ENCODE results near the gene TOR1B. TPM values are rescaled to one million over a fixed set of nuclear protein-coding genes. Genes with fewer than 3 reads are reported as not detected.
"Not testable (repeated sequence)": the region's sequence is repeated elsewhere in the genome, so short reads cannot be mapped to it uniquely, and the experiment has no call there.

Gene TOR1B
- total RNA-seq, 4 donors from 2014 or later: 4.1 to 33.9 (median 13.2) TPM

DNA sequence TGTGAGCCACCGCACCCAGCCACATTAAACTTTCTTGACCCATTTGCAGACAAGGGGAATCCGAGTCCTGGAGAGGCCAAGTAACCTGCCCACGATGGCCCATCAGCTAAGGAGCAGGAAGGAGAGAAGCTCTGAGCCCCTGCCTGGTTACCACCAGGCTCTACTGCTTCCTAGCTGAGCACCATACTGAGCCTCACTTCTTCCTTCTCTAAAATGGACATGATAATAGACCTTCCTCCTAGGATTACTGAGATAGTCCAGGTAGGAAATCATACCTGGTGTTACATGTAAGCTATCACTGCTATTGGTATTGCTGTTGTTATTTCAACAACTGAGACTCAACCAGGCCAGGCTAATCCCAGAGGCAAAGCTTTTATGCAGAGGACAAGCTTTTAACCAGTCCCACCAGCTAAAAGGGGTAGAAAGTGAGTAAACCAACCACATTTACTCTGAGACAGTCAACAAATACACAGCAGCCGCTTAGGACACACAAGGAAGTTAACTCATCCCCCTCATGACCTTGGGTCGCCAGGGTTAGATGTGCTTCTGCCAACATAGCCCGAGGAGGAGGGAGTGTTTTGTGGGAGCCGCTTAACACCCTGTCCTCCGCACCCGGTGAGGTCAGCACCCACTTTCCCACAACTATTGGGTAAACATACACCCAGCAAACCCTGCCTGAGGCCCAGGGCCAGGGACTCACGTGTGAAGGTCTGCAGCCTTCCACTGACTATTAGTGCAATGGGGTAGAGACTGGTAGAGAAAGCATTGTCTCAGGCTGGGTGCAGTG is 29.5 kb upstream of the TOR1B start:
- H3K36me3 ChIP-seq: no peaks in the 10 kb centered on the region
- H3K9me3 ChIP-seq: no peaks in the 10 kb centered on the region
- H3K27me3 ChIP-seq: no peaks in the 10 kb centered on the region
- TF ChIP-seq, protein P1, sequence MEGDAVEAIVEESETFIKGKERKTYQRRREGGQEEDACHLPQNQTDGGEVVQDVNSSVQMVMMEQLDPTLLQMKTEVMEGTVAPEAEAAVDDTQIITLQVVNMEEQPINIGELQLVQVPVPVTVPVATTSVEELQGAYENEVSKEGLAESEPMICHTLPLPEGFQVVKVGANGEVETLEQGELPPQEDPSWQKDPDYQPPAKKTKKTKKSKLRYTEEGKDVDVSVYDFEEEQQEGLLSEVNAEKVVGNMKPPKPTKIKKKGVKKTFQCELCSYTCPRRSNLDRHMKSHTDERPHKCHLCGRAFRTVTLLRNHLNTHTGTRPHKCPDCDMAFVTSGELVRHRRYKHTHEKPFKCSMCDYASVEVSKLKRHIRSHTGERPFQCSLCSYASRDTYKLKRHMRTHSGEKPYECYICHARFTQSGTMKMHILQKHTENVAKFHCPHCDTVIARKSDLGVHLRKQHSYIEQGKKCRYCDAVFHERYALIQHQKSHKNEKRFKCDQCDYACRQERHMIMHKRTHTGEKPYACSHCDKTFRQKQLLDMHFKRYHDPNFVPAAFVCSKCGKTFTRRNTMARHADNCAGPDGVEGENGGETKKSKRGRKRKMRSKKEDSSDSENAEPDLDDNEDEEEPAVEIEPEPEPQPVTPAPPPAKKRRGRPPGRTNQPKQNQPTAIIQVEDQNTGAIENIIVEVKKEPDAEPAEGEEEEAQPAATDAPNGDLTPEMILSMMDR (IDR thresholded peaks at IDR 0.05): no peak
- TF ChIP-seq POLR2A (IDR thresholded peaks at IDR 0.05): no peak
- no peak overlapping the region for H3K27ac ChIP-seq
- H3K4me3 ChIP-seq: no peak overlapping the region
- intact Hi-C loops (cut with DNase I; ENCODE audit: low total_unique reads): no loop called here
- no peak for DNase-seq
- peaks cover 0 to 9% of the 10 kb centered on the region in 2 donors for H3K4me1 ChIP-seq

- peaks cover 0 to 9% of the 10 kb centered on the region in 2 donors for H3K4me1 ChIP-seq
- H3K9me3 ChIP-seq: no peaks in the 10 kb centered on the region
- TF ChIP-seq, protein P1 (IDR thresholded peaks at IDR 0.05): no peak
- no peak for TF ChIP-seq POLR2A (IDR thresholded peaks at IDR 0.05)
- DNase-seq: no peak
- H3K4me3 ChIP-seq: no peak overlapping the region
- intact Hi-C loops (cut with DNase I; ENCODE audit: low total_unique reads): no loop called here
- no peak overlapping the region for H3K27ac ChIP-seq
- H3K27me3 ChIP-seq: no peaks in the 10 kb centered on the region
- no peaks in the 10 kb centered on the region for H3K36me3 ChIP-seq
Observed at GRCh38 chr9:129774791-129775447, 28.1 kb upstream of the TOR1B start.

DNA sequence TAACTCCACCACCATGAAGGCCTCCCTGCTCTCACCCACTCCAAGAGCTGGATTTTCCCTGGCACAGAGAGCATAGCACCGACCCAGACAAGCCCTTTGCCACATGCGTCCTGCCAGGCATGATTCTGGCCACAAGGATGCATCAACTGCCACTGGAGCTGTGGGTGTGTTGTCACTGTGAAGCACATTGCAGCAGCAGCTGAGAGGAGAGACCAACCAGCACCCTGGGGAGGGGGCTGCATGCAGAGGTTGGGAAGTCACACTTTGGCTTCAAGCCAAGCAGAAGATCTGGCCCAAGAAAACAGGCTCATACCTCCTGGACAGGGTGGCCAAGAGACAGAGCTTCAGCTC is 27.6 kb upstream of the TOR1B start:
- Histone ChIP-seq H3K27ac (no peak overlapping the region), H3K9me3 (no peaks in the 10 kb centered on the region), H3K4me3 (no peak overlapping the region), H3K4me1 (peaks cover 0 to 9% of the 10 kb centered on the region in 2 donors), H3K27me3 (no peaks in the 10 kb centered on the region), H3K36me3 (no peaks in the 10 kb centered on the region)
- no peak for TF ChIP-seq POLR2A (IDR thresholded peaks at IDR 0.05)
- TF ChIP-seq, protein P1 (IDR thresholded peaks at IDR 0.05): no peak
- intact Hi-C loops (cut with DNase I; ENCODE audit: low total_unique reads): no loop called here
- DNase-seq: no peak

GRCh38 chr9:129776096-129776495 is 26.9 kb upstream of the TOR1B start:
- intact Hi-C loops (cut with DNase I; ENCODE audit: low total_unique reads); DNase-seq: not testable (repeated sequence)
- peak overlapping the region in 1 of 2 donors; percentile 71 for H3K27ac ChIP-seq

DNA sequence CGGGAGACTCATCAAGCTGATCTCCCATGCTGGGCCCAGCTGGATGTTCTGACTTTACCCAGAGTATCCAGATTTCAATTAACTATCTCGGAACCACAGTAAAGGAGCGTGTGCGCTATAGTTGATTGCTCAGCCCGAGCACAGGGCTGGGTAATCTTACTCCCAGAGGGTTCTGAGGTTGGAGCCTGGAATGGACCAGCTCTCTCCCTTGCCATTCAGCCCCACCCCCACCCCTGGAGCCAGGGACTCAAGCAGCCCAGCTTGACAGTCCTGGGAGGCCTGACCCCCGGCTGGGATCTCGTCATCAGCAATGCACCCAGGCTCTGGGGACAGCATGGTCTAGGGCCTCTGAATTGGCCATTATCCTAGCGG is 26.4 kb upstream of the TOR1B start:
- Histone ChIP-seq H3K36me3 (no peaks in the 10 kb centered on the region), H3K4me3 (no peak overlapping the region), H3K27me3 (no peaks in the 10 kb centered on the region), H3K9me3 (no peaks in the 10 kb centered on the region), H3K4me1 (peaks cover 0 to 9% of the 10 kb centered on the region in 2 donors), H3K27ac (peak overlapping the region; percentile 66 to 71)
- DNase-seq: peak; percentile 20 to 21
- intact Hi-C loops (cut with DNase I; ENCODE audit: low total_unique reads): no loop called here
- TF ChIP-seq POLR2A (IDR thresholded peaks at IDR 0.05): no peak
- TF ChIP-seq, protein P1 (IDR thresholded peaks at IDR 0.05): no peak

More at GRCh38 chr9:129776096-129776495, 26.9 kb upstream of the TOR1B start:
- H3K27me3 ChIP-seq, H3K36me3 ChIP-seq, H3K4me1 ChIP-seq, H3K4me3 ChIP-seq, H3K9me3 ChIP-seq: not testable (repeated sequence)

Data from uterus (tissue), 4 donors.